ENCODE results near the gene CAP1.
"Not testable (repeated sequence)": the region's sequence is repeated elsewhere in the genome, so short reads cannot be mapped to it uniquely, and the experiment has no call there.

CAP1 gene, protein sequence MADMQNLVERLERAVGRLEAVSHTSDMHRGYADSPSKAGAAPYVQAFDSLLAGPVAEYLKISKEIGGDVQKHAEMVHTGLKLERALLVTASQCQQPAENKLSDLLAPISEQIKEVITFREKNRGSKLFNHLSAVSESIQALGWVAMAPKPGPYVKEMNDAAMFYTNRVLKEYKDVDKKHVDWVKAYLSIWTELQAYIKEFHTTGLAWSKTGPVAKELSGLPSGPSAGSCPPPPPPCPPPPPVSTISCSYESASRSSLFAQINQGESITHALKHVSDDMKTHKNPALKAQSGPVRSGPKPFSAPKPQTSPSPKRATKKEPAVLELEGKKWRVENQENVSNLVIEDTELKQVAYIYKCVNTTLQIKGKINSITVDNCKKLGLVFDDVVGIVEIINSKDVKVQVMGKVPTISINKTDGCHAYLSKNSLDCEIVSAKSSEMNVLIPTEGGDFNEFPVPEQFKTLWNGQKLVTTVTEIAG

DNA sequence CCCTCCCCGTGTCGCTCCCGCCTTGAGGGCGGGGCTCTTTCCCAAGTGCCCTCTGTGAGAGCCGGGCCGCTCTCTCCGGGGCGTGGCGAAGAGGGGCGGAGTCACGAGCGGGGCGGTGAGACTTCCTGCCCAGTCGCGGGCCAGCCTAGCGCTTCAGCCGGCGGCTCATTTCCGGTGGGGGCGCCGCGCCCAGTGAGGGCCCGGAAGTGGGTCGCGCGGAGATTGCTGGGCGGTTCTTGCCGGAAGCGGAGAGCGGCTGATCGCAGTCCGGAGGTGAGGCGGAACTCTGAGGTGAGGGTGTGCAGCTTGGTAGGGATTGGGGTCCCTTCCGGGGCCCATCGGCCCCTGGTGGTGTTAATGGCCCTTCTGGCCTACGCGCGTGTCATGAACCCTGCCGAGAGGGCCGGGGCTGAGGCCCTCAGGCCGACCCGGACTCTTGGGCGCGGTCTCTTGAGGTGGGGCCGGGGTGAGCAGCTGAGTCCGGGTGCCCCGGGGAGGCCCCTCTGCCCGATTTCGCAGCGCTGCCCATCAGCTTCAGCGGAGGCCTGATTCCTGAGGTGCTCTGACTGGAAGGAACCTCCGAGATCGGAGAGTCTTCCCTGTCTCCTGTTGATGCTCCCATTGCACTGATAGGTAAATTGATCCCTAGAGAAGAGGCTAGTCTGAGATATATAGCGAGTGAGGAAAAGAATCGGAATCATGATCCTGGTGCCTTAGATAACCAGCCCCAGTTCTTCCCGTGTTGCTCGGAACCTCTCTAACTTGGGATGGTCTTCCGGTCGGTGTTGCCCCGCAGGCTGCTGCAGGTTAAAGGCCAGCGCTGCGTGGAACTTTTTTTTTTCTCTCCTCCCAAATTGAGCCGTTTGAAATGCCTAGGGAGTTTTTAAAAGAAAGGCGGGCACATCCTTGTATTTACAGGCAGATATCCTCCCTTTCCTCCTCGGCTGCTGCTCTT, at the start of gene CAP1:
Gene CAP1, plus strand, starts transcription at position 219 of the 955 bp plus-strand sequence. CDS start 18,618 bp downstream, outside the sequence.
- DNase-seq (ENCODE audit: low read depth in 2 of 2), result peak; percentile 100

DNA sequence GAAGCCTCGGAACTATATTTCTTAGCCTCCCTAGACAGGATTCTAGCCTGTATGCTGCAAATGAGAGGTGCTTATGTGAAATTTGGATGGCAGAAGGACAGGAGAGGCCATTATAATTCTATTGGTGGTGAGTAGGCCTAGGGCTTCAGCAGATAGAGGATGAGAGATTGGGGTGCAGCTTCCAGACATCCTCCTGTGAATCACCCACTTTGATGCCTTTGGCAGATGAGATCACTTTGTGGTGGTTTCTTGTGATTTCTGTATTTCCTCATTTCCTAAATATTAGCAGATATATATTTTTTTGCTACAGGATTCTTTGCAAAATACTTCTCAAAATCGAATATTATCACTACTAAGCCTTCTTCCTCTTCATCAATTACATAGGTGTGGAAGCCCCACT, 48.3 kb upstream of the CAP1 start:
- no peak for DNase-seq (ENCODE audit: low read depth in 2 of 2)

DNA sequence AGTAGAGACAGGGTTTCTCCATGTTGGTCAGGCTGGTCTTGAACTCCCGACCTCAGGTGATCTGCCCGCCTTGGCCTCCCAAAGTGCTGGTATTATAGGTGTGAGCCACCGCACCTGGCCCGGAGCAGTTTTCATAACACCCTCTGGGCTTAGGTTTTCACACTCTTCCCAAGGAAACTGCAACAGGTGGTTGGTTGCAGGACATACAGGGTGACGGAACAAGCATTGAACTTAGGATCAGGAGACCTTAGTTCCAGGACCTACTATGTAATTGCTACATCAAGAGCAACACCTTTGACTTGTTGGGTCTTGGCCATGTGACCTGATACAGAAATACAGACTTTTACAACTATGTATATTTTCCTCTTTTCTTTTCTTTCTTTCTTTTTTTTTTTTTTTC, 47.6 kb upstream of the CAP1 start:
- DNase-seq (ENCODE audit: low read depth in 2 of 2), result no peak

DNA sequence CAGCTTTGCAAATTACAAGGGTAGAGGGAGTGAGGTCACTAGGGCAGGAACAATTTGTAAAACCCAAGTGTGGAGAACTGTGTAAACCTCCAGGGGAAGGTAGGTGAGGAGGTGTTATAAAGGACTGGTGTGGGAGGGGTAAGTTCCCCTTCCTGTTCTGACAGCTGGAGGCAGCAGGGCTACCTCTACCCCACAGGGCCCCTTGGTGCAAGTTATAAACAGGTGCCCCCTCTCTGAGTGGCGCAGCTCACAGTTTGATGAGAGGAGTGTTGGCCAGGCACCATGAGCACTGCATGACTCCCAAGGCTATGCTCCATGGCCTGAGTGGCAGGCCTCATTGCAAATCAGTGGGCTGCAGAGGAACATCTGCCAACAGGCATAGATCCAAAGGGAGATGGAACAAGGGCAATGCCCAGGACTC, 44.5 kb upstream of the CAP1 start:
- no peak for DNase-seq (ENCODE audit: low read depth in 2 of 2)

DNA sequence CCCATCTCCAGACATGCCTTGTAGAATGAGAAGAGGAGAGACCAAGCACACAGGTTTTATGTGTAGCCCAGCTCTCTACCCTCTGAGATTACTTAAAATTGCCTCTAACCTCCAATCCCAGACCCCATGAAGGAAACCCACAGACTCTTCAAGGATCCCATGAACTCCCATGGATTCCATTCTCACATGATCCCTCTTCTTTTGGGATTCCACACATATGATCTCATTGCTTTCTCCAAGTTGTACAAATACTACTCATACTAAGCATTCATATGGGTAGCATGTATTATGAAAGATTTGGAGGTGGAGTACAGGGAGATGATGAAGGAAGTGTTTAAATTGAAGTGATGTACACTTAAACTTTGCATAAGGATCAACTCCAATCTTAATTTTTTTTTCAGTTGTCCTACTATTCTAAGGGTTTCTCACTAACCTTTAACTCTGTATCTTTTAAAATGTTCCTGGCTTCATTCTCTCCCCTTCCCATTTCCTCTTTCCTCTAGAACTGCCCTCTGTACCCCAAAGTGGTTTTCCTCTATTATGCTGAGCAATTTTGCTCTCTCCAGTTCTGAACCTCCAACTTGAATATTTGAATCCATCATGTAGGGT, 44.0 kb upstream of the CAP1 start:
- no peak for DNase-seq (ENCODE audit: low read depth in 2 of 2)

DNA sequence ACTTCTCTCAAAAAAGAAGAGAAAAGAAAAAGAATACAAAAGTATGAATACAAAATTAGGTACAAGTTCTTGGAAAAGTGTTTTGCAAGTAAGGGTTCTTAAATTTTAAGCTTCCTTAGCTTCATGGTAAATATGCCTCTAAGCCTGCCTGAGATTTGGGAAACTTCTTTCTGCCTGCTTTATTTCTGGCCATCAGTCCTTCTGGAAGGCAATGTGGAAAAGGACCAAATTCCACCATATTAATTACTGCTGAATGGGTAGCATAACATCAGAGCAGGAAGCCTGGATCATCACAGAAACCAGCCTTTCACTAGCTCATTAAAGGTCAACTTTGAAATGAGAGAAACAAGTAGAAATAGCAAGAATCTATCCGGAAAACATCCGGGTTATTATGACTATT, 39.1 kb upstream of the CAP1 start:
- no peak for DNase-seq (ENCODE audit: low read depth in 2 of 2)

DNA sequence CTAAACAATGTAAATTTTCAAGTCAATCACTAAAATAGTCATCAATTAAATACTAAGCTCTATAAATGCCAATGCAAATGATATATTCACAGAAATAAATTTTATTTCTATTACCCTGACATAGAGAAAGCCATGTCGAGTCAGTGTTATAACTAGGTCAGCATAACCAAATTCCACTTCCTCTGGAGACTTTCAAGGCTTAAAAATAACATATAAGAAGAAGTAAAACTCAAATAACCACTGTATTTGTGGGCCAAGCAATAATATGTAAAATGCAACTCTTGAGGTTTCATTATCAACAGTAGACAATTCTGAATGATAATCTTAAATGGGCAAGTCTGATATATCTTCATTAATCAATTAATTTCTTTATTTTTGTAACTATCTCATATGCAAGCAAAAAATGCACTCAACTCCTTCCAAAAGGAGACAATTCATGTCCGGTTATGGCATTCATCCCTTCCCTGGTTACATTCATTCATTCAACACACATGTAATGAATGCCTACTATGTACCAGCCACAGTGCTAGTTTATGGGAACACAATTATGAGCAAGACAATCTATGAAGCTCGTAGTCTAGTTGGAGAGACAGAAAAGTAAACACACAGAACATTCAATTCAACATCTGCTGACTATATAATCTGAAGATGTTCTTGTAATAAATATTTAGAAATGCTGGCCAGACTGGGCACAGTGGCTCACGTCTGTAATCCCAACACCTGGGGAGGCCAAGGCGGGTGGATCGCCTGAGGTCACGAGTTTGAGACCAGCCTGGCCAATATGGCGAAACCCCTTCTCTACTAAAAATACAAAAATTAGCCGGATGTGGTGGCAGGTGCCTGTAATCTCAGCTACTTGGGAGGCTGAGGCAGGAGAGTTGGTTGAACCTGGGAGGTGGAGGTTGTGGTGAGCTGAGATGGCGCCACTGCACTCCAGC, 37.1 kb upstream of the CAP1 start:
- DNase-seq (ENCODE audit: low read depth in 2 of 2), result no peak

DNA sequence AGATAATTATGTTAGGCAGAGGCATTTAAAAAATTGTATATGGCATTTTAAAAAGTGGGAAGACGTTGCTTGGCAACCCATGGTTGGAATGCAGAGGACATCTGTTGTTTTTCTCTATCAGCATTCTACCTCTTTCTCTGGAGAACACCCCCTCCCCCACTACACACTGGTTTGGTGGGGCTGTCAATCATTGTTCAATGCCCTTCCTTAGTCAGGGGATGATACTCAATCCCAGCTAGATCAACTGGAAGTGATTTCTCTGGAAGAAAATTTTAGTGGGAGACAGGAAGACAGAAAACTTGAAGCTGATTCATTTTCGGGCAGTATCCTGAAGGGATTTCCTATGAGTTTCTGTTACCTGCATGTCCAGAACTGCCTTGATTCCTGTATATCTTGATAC, 35.7 kb upstream of the CAP1 start:
- DNase-seq (ENCODE audit: low read depth in 2 of 2), result no peak

DNA sequence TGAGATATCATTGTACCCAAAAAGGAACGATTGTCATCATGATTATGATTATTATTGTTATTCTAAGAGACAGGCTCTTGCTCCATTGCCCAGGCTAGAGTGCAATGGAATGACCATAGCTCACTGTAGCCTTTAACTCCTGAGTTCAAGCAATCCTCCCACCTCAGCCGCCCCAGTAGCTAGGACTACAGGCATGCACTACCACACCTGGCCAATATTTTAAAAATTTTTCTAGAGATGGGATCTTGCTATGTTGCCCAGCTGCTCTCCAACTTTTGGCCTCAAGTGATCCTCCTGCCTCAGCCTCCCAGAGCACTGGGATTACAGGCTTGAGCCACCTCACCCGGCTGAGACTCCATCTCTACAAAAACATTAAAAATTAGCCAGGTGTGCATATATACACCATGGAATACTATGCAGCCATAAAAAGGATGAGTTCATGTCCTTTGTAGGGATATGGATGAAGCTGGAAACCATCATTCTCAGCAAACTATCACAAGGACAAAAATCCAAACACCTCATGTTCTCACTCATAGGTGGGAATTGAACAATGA, 33.0 kb upstream of the CAP1 start:
- DNase-seq (ENCODE audit: low read depth in 2 of 2), result not testable (repeated sequence)

DNA sequence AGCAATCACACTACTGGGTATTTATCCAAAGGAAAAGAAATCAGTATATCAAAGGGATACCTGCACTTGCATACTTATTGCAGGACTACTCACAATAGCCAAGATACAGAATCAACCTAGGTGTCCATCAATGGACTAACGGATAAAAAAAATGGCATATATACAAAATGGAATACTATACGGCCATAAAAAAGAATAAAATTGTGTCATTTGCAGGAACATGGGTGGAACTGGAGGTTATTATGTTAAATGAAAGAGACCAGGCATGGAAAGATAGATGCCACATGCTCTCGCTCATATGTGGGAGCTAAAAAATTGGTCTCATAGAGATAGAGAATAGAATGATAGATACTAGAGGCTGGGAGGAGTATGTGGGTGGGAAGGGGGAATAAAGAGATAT, 29.3 kb upstream of the CAP1 start:
- no peak for DNase-seq (ENCODE audit: low read depth in 2 of 2)

DNA sequence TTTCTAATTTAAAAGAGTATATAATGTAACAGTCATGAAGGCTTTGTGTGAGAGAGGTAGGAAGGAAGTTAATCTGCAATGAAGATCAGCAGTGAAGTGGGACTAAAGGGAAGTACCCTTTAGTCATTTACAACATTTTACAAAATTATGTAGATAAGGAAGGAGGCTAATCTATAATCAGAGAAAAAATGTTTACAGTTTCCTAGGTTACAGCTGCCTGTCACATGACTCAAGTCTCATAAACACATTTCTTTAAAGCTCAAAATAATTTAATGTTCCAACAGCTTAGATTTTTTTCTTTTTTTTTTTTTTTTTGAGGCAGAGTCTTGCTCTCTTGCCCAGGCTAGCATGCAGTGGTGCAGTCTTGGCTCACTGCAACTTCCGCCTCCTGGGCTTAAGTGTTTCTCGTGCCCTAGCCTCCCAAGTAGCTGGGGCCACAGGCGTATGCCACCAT, 26.2 kb upstream of the CAP1 start:
- DNase-seq (ENCODE audit: low read depth in 2 of 2), result no peak

DNA sequence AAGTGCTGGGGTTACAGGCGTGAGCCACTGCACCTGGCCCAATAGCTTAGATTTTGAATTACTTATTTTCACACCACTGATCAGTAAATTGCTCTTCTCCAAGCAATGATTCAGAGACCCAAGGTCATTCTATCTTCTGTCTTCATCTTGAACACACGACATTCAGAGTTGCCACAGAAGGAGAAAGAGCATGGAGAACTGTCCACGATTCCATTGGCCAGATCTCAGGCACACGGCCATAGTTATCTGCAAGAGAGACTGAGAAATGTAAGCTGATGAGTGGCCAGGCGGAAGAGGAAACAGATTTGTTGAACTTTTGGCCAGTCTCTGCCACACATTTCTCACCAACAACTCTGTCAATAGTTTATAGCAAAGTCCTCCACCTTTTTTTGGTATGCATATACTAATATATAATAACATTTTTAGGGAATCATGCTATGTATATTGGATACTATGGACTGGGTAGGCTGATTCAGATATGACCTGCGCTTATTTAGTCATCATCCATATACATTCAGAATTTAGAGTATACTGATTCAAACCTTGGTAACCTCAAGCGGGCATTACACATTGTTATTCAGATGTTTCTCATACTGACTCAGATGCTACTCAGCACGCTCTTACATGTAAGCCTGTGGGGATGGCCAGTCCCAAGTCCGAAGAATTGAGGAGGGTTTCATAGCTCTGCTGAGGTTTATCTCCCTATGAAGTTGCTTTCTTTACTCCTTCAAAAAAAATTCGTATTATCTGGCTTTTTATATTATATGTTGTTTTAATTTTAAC, 25.5 kb upstream of the CAP1 start:
- peak in 1 of 2 donors; percentile 10 for DNase-seq (ENCODE audit: low read depth in 2 of 2)

DNA sequence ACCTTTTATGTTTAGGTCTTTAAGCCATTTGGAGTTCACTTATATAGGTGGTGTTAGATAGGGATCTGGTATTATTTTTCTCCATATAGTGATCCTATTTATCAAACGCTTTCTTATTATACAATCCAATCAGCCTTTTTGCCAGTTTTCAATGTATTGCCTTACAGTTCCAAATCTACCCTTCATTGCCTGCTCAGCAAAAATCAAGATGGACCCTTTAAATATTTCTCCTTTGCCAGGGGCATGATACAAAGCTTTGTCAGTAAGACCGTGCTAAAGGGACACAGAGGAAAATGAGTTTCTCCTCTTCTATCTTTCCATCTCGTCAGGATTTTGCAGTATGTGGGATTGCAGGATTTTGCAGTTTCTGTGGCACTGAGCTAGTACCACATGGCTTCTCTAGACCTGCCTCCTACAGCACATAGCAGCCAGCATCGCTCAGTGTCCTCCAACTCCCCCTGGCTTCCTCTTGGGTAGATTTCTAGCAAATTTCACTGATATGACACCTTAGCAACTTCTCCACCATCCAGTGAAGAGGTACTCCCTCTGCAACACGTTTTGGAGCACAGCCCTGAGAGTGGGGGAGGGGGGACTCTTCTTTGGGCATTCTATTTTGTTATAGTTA, 22.5 kb upstream of the CAP1 start:
- DNase-seq (ENCODE audit: low read depth in 2 of 2), result no peak

DNA sequence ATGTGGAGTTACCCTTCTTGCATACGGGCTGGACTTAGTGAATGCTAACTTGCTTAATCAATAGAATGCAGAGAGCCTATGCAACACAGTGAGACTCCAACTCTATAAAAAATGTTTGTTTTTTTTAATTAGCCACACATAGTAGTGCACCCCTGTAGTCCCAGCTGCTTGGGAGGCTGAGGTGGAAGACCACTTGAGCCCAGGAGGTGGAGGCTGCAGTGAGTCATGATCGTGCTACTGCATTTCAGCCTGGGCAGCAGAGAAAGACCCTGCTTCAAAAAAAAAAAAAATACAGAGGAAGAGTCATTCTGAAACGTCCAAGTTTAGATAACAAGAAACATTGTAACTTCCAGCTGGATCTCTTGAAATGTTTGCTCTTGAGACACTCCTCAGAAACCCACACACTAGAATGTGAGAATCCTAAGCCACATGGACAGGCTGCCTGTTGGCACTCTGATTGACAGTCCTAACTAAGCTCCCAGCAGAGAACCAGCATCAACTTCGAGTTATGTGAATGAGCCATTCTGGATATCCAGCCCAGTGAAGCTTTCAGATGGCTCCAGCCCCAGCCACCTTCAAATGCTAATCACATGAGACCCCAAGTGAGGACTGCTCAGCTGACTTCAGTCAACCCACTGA, 20.0 kb upstream of the CAP1 start:
- DNase-seq (ENCODE audit: low read depth in 2 of 2), result no peak

DNA sequence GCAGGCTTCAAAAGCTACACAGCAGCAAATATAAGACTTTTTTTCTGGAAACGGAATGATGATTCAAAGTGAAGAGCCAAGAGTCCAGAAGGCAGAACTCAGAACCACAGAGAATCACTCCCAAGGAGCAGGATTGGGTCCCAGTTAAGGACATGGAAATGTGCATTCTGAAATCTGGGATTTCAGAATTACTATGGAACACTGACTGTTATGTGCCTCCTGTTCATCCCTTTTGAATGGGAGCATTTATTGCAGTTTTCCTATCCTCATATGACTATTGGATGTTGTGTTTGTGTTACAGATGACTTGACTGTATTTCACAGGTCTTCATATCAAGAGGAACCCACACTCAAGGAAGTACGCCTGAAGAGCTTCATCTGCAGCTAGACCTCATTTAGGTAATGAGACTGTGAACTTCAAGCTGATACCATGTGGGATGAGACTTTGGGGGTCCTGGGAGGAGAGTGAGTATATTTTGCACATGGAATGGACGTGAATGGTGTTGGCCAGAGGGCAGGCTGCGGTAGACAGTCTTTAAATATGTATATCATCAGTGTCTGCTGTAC, 17.1 kb upstream of the CAP1 start:
- no peak for DNase-seq (ENCODE audit: low read depth in 2 of 2)

DNA sequence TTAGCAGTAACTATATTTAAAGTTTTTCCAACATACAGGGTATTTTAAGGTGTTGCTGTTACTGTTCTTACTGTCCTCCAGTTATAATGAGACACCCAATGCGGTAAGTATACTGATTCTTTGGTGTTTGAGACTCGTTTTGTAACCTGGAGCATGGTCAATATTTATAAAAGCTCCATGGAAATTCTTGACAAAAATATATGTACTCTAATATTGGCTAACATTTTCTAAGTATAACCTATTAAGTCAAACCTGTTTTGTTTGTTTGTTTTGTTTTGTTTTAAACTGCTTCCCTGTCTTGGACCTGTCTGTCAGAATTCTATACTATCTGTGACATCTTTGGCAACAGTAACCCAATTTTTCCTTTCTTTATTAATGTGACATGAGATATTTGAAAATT, 15.9 kb upstream of the CAP1 start:
- DNase-seq (ENCODE audit: low read depth in 2 of 2), result no peak

DNA sequence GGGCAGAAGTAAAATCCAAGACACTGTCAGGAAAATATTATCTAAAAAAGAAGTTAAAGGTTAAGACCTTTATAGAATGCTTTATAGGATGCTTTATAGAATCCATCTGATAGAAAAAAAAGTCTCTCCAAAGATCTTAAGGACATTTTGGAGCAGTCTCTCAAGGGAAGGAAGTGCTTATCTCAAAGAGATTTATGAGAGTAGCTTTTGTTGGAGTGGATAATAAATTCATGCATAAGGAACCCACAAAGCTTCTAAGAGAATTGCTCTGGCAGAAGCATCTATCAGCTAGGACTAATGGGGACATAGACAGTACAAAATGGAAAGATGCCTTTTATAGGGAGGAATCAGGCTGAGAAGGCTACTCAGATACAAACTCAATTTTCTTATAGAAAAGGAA, 12.9 kb upstream of the CAP1 start:
- no peak for DNase-seq (ENCODE audit: low read depth in 2 of 2)

DNA sequence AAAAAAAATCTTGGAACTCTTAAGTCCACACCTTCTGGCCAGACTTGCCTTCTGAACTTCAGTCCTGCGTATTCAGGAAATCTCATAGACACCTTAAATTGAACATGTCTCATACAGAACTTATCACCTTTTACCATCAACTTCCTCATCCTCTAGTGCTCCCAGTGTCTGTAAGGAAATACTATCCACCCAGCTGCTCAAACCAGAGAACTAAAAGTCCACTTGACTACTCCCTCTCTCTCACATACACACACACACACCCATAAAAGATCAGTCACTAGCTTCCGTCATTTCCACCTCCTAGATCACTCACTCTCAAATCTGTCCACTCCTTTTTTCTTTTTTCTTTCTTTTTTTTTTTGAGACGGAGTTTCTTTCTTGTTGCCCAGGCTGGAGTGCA, 10.9 kb upstream of the CAP1 start:
- DNase-seq (ENCODE audit: low read depth in 2 of 2), result no peak
